Left renal cortex interstitium (tissue), 4 donors: ENCODE measurements around the gene TMPRSS11B. TPM values are rescaled to one million over a fixed set of nuclear protein-coding genes. Genes with fewer than 3 reads are reported as not detected.
"Not testable (repeated sequence)": the region's sequence is repeated elsewhere in the genome, so short reads cannot be mapped to it uniquely, and the experiment has no call there.

ENCODE experiments used
- DNase-seq, 4 donors: peaks; one replicate each; pipeline ENCODE4 v3.0.0-alpha.2; 2013; ENCODE audit warnings: low read depth in 4 of 4, low spot score in 2 of 4, missing footprints in 1 of 4
- polyA plus RNA-seq, 4 donors: library from polyadenylated mRNA; unstranded; fragments of 120-200 nt; gene quantifications; one replicate each; pipeline ENCODE4 v1.2.1, GENCODE V29; 2013; ENCODE audit not compliant: insufficient read length in 4 of 4

TMPRSS11B gene
- under 1 TPM; 0.06 to 0.17 (median 0.11) TPM for polyA plus RNA-seq

DNA sequence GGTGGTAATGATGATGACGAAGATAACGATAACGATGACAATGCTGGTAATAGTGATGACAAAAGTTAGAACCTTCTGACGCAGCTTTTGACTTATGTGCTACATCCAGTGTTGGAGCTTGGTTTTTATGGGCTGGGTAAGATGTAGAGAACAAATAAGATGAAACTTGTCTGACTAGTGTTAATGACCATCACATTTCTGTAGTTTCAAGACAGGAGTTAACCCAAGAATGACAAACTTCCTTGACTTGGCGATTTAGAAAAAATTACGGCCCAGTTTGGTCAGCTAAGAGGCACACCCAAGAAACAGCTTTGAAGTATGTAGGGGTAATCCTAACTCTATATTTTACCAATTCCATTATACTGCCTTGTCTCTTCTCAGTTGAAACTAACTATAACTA is at the start of gene TMPRSS11B:
Gene TMPRSS11B (minus strand): TSS at position 101 of the 400 bp plus-strand sequence. CDS start 136 bp downstream, outside the sequence.
- DNase-seq, result no peak

- no peak for DNase-seq
Observed at GRCh38 chr4:68291256-68291655, 45.8 kb upstream of the TMPRSS11B start.

DNA sequence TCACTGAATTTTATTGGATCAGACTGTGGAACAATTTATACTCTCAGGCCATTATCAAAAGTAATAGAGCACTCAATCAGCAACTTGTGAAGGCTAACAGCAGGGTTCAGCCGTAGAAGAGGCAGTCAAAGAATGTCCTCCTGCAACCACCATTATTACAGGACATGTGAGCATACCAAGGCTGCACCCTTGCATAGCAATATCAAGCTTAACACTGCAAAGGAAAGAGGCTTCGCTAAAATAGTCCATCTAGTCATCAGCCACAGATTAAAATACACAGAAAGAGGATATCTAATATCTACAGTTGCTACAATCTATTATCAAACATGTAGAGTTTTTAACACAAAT is 42.9 kb upstream of the TMPRSS11B start:
- no peak for DNase-seq

DNA sequence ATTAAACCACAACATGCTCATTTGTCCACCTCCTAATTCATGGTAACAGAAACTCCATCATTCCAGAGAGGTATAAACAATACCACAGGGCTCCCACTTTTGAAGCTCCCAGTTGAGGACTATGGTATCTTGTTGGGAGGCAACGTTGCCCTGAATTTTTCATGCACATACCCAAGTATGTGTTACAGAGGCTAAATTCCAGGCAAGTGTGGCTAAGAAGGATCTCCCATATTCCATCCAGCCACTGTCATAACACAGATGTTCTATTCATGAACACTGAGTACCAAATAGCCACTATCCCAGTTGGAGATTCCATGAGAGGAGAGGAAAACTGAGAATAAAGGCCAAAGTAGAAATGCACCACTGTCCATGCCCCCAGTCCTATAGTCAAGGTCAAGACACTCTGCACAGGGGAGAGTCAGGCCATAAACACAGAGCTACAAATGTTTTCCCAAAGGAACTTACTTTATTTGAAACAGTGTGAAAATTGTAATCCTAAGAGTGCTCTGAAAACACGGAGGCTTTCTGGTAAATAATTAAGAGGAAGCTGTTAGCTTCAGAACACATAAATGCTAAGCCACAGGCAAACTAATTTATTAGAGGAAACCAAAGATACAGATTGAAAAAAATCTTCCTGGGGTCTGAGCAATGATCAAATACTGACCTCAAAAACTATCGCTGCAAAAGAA is 42.4 kb upstream of the TMPRSS11B start:
- DNase-seq, result no peak

GRCh38 chr4:68283714-68284113 is 38.2 kb upstream of the TMPRSS11B start:
- no peak for DNase-seq

GRCh38 chr4:68283095-68283494 is 37.6 kb upstream of the TMPRSS11B start:
- DNase-seq, result no peak

DNA sequence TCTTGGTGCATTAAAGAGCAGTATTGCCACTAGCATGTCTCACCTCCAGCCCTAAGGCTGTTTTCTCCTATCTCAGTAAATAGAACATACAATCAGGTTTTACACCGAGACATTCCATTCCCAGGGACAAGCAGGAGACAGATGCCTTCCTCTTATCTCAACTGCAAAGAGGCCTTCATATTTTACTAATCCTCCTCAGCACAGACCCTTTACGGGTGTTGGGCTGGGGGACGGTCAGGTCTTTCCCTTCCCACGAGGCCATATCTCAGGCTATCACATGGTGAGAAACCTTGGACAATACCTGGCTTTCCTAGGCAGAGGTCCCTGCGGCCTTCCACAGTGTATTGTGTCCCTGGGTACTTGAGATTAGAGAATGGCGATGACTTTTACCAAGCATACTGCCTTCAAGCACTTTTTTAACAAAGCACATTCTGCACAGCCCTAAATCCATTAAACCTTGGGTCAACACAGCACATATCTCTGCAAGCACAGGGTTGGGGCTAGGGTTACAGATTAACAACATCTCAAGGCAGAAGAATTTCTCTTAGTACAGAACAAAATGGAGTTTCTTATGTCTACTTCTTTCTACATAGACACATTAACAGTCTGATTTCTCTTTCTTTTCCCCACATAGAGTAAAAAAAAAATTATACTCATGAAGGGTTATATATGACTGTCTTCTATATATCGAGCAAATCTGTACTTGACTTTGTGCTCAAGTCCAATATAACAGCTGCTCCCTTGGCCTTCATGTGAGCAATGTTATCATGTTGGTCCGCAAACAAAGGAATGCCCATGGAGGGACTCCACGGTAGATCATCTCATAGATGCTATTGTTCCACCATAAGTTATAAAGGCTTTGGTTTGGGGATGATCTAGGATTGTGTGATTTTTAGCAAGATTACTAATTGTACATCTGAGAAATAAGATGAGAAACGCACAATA is 36.6 kb upstream of the TMPRSS11B start:
- DNase-seq, result not testable (repeated sequence)

- DNase-seq, result no peak
Observed at GRCh38 chr4:68278029-68278428, 32.5 kb upstream of the TMPRSS11B start.

DNA sequence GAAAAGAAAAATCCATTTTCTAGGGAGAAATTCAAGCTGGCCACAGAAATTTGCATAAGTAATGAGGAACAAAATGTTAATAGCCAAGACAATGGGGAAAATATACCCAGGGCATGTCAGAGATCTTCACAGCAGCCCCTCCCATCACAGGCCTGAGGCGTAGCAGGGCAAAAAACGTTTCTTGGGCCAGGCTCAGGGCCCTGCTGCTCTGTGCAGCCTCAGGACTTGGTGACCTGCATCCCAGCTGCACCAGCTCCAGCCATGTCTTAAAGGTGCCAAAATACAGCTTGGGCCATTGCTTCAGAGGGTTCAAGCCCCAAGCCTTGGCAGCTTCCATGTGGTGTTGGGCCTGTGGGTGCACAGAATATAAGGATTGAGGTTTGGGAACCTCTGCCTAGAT is 32.1 kb upstream of the TMPRSS11B start:
- DNase-seq, result no peak

DNA sequence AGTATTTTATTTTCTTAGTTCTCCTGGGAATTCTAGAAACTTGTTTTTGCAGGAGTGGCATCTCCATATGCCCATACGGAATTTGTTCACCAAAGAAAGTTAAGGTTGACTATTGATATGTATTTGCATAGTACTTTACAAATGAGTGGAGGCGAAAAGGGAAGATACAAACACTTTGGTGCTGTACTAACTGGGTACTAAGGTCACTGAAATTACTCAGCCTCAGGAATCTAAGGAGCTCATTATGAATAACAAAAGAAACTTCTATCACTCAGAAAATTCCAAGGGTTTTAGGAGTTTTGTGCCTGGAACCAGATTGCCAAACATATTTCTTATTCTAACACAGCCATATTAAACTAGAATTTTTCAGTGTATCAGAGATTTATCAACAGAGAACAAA is 27.4 kb upstream of the TMPRSS11B start:
- DNase-seq, result no peak

DNA sequence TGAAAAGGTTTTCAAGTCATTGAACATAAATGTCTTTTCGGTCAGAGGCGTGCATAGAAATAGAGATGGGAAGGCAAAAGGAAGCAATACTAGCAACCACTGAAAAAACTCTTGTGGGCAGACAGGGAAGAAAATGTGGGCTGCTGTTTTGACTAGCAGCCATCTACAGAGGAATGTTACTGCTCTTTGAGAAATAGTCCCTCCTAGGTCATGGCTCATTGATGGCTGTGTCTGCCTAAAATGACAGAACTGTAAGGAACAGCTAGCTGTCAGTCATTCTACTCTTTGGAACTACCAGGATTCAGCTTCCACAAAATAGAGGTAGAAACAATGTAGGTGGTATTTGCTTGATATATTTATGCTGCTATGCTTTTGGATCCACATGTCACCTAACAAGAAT is 26.9 kb upstream of the TMPRSS11B start:
- no peak for DNase-seq

- peak; percentile 37 to 69 (median 46) for DNase-seq
Observed at GRCh38 chr4:68271851-68272357, 26.4 kb upstream of the TMPRSS11B start.

DNA sequence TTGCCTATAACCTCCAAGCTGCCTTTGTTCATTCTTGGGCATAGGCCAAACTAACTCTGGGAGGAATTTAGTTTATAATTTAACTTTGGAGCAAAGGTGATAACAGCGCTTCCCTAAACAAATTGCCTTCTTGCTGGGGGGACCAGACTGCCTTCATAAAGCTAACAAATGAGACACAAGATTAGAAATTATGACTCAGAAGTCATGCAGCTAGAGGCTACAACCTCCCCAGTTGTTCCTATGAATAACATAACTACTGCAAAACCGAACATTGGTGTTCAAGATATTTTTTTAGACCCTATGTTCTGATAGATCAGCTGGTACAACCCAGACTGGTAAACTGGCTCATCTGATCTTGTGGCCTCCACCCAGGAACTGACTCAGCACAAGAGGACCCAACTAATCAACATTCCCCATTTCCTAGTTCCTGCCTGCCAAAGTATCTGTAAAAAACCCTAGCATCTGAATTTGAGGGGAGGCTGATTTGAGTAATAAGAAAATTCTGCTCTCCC is 22.0 kb upstream of the TMPRSS11B start:
- DNase-seq, result no peak

DNA sequence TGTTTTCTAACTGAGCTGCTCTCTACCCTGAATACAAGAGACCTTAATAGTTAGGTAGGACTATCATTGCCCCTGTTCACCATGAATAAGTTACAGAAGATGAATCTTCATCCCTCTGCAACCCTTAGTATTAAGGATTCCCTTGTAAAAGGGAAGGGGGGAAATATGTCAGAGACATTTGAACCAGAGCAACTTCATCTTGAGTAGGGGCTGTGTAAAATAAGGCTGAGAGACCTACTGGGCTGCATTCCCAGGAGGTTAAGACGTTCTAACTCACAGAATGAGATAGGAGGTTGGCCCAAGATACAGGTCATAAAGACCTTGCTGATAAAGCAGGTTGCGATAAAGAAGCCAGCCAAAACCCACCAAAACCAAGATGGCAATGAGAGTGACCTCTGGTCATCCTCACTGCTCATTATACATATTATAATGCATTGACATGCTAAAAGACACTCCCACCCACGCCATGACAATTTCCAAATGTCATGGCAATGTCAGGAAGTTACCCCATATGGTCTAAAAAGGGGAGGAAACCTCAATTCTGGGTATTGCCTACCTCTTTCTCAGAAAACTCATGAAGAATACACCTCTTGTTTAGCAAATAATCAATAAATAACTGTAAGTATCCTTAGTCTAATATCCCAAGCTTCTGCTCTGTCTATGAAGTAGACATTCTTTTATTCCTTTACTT is 19.5 kb upstream of the TMPRSS11B start:
- no peak for DNase-seq

DNA sequence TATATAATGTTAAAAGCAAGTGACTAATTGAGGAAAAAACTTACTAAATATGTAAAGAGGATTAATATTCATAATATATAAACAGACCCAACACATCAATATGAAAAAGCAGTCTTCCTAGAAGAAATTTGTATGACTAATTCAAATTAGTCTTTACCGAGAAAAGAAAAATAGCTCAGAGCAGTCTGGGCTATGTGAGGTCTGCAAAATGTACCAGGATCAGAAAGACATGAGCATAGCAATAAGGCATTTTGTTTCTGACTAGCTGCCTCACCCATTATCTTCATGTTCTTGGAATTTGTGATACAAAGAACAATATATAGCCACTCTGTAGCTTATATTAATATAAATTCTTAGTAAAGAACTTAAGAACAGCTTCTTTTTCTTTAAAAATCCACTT is 13.7 kb upstream of the TMPRSS11B start:
- no peak for DNase-seq

DNA sequence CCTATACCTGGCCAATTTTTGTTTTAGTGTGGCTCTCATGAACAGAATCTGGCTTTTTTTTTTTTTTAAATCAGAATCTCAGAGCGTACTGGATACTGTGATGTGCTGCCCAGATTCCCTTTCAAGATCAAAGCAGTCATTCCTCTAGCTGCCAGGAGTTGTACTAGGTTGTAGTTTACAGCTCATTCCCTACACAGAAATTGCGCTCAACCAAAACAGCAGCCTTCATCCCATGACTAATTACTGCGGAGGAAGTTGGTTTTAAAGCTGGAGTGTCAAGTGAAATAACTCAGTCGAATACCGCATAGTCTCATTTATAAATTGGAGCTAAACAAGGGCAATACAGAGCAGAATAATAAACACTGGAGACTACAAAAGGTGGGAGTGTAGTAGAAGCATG is 12.2 kb upstream of the TMPRSS11B start:
- DNase-seq, result no peak

DNA sequence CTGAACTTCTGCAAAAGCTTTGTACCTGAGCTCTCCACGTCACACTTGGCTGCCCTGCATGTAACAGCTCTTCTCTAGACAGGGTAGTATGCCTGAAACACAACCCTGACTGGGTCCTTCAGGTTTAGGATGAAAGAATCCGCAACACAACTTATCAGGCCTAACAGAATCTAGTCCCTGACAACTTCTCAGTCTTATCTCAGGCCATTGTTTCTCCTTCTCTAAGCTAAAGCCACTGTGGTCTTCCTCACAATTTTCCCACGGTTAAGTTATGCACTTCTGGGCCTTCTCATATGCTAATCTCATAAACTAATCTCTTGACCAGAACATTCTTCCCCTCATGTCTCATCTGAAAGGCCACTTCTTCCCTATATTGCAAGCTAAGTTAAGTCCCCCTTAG is 10.8 kb upstream of the TMPRSS11B start:
- no peak for DNase-seq

GRCh38 chr4:68250151-68250930 is 4.8 kb upstream of the TMPRSS11B start:
- DNase-seq, result no peak

DNA sequence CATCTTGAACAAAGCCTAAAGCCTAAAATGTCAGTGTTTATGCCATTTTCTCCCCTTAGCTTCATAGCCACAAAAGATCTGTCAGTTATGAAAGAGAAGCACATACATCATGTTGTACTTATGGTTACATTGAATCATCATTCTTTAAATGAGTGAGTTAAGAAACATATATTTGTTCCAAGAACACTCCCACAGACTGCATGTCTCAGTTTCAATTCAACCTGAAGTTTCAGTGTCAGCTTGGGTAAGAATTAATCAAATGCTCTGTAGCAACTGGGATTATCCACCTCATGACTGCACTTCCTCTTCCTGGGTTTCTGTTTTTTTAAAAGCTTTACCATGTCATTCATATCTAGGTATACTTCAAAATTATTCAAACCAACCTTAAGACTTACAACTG is 3.9 kb upstream of the TMPRSS11B start:
- no peak for DNase-seq

GRCh38 chr4:68240620-68241019 is 4.9 kb downstream of the TMPRSS11B start:
- no peak for DNase-seq
